IMR-90 (cell line): Measurements from ENCODE around the gene KCTD19. TPM values are rescaled to one million over a fixed set of nuclear protein-coding genes. Genes with fewer than 3 reads are reported as not detected.

ENCODE experiments used
- ATAC-seq: fragments of 200-7000 bp; cut with Tn5 transposase; 2 replicates; pipeline ENCODE4 v1.9.1; 2020; ENCODE audit warnings: low read depth, mild to moderate bottlenecking, moderate library complexity
- BruUV-seq: library from RNA; stranded (reverse); fragments of 400-500 nt; replicated peaks from 2 replicates; lab custom pipeline; 2021; lab: Mats Ljungman, UMichigan
- CTCF ChIA-PET: fragments of 300-600 bp; formaldehyde crosslinking; extraction: SDS; loops from one replicate; lab custom pipeline; 2021; ENCODE audit warnings: antibody characterized with exemption; lab: Yijun Ruan, JAX
- POLR2A ChIA-PET: fragments of 300-600 bp; sonication (Branson Sonifier 250); formaldehyde crosslinking; loops from one replicate; lab custom pipeline; 2022; ENCODE audit warnings: antibody characterized with exemption; ENCODE audit not compliant: unreplicated experiment; lab: Charles Lee
- DNase-seq: peaks from one replicate; pipeline ENCODE4 v3.0.0; 2013
- H2AFZ ChIP-seq: replicated peaks from 2 replicates; pipeline ENCODE3; 2013; ENCODE audit warnings: low read length, mild to moderate bottlenecking; ENCODE audit not compliant: poor library complexity
- H2AK5ac ChIP-seq: 2 replicates; pipeline ENCODE4 v1.6.1; 2013; ENCODE audit warnings: low read depth, low read length, inconsistent platforms
- H2AK9ac ChIP-seq: replicated peaks from 2 replicates; pipeline ENCODE3; 2013; ENCODE audit warnings: mild to moderate bottlenecking, low read depth, low read length, moderate library complexity; ENCODE audit not compliant: poor library complexity
- H2BK120ac ChIP-seq: 2 replicates; pipeline ENCODE4 v1.6.1; 2013; ENCODE audit warnings: low read depth, low read length, inconsistent platforms
- H2BK15ac ChIP-seq: 3 replicates; pipeline ENCODE4 v1.6.1; 2013; ENCODE audit warnings: low read depth, low read length, inconsistent platforms
- H2BK20ac ChIP-seq: 2 replicates; pipeline ENCODE4 v1.6.1; 2013; ENCODE audit warnings: low read depth, mild to moderate bottlenecking, inconsistent platforms, low read length, moderate library complexity
- H2BK5ac ChIP-seq: 2 replicates; pipeline ENCODE4 v1.6.1; 2013; ENCODE audit warnings: mild to moderate bottlenecking, low read depth, low read length, inconsistent platforms; ENCODE audit not compliant: poor library complexity, severe bottlenecking
- H3K14ac ChIP-seq: replicated peaks from 2 replicates; pipeline ENCODE4 v1.6.1; 2013; ENCODE audit warnings: low read depth, low read length, inconsistent platforms
- H3K18ac ChIP-seq: 2 replicates; pipeline ENCODE4 v1.6.1; 2013; ENCODE audit warnings: low read depth, low read length, control low read depth
- H3K23ac ChIP-seq: 2 replicates; pipeline ENCODE4 v1.6.1; 2013; ENCODE audit warnings: low read depth, low read length, inconsistent platforms
- H3K27ac ChIP-seq: 2 replicates; pipeline ENCODE4 v1.5.1; 2013; ENCODE audit warnings: mild to moderate bottlenecking, control low read depth, low read length; ENCODE audit not compliant: insufficient read depth
- H3K27me3 ChIP-seq: 2 replicates; pipeline ENCODE4 v1.6.1; 2013; ENCODE audit warnings: low read length; ENCODE audit not compliant: control insufficient read depth, insufficient read depth
- H3K36me3 ChIP-seq: 2 replicates; pipeline ENCODE4 v1.6.1; 2013; ENCODE audit warnings: low read length, mixed read lengths; ENCODE audit not compliant: control insufficient read depth, insufficient read depth
- H3K4ac ChIP-seq: 2 replicates; pipeline ENCODE4 v1.6.1; 2013; ENCODE audit warnings: low read depth, low read length, inconsistent platforms
- H3K4me1 ChIP-seq: 2 replicates; pipeline ENCODE4 v1.6.1; 2013; ENCODE audit warnings: low read length, mixed read lengths; ENCODE audit not compliant: control insufficient read depth, insufficient read depth
- H3K4me2 ChIP-seq: 2 replicates; pipeline ENCODE4 v1.6.1; 2013; ENCODE audit warnings: low read depth, mild to moderate bottlenecking, control low read depth, low read length, moderate library complexity
- H3K4me3 ChIP-seq: 2 replicates; pipeline ENCODE4 v1.5.1; 2013; ENCODE audit warnings: low read depth, mild to moderate bottlenecking, control low read depth, low read length, moderate library complexity; ENCODE audit not compliant: insufficient read depth
- H3K56ac ChIP-seq: 2 replicates; pipeline ENCODE4 v1.6.1; 2013; ENCODE audit warnings: low read length, inconsistent platforms; ENCODE audit not compliant: insufficient read depth; ENCODE audit errors: extremely low read depth
- H3K79me1 ChIP-seq, 2 experiments: 2 replicates each; pipeline ENCODE4 v1.6.1; 2013; ENCODE audit warnings: low read length in 2 of 2, inconsistent platforms in 1 of 2, low read depth in 1 of 2
- H3K9ac ChIP-seq: 2 replicates; pipeline ENCODE4 v1.6.1; 2013; ENCODE audit warnings: low read depth, low read length, control low read depth
- H3K9me1 ChIP-seq: 2 replicates; pipeline ENCODE4 v1.6.1; 2013; ENCODE audit warnings: low read length, inconsistent platforms; ENCODE audit not compliant: insufficient read depth
- H3K9me3 ChIP-seq: 2 replicates; pipeline ENCODE4 v1.6.1; 2013; ENCODE audit warnings: low read length; ENCODE audit not compliant: control insufficient read depth, insufficient read depth
- H4K20me1 ChIP-seq: 2 replicates; pipeline ENCODE4 v1.6.1; 2013; ENCODE audit warnings: low read length, inconsistent platforms; ENCODE audit not compliant: insufficient read depth
- H4K5ac ChIP-seq: 2 replicates; pipeline ENCODE4 v1.6.1; 2013; ENCODE audit warnings: mild to moderate bottlenecking, low read depth, low read length, control low read depth
- H4K8ac ChIP-seq, 2 experiments: 2 replicates each; pipeline ENCODE4 v1.6.1; 2013; ENCODE audit warnings: low read depth in 2 of 2, low read length in 2 of 2, control low read depth in 1 of 2, inconsistent platforms in 1 of 2
- H4K91ac ChIP-seq: 2 replicates; pipeline ENCODE4 v1.6.1; 2013; ENCODE audit warnings: low read depth, low read length, inconsistent platforms; ENCODE audit not compliant: insufficient read depth
- ELK1 ChIP-seq: fragments of 150-350 bp; IDR thresholded peaks from 2 replicates; pipeline ENCODE4 v1.6.1; 2016; ENCODE audit warnings: low read depth, mild to moderate bottlenecking, low read length, moderate library complexity, borderline replicate concordance
- RAD21 ChIP-seq: IDR thresholded peaks from 2 replicates; pipeline ENCODE4 v1.6.1; 2012; ENCODE audit warnings: low read length, improper control_type of control experiment
- SMC3 ChIP-seq: fragments of 150-350 bp; IDR thresholded peaks from 2 replicates; pipeline ENCODE4 v1.6.1; 2016; ENCODE audit warnings: low read depth, mild to moderate bottlenecking, antibody characterized with exemption, low read length, moderate library complexity
- USF2 ChIP-seq: fragments of 150-350 bp; IDR thresholded peaks from 2 replicates; pipeline ENCODE4 v1.6.1; 2017; ENCODE audit warnings: mild to moderate bottlenecking, antibody characterized with exemption, low read length, low read depth
- WGBS, 2 experiments: methylation state at CpG; one replicate each; pipeline versions ENCODE4 v1.1.5 to v1.1.7; 2013; ENCODE audit warnings: missing lambda C conversion rate in 2 of 2; ENCODE audit not compliant: insufficient read length in 1 of 2; ENCODE audit errors: extremely low coverage in 2 of 2; 5-methylcytosine and 5-hydroxymethylcytosine counted together
- dilution Hi-C: fragments of 300-500 bp; cut with HindIII; formaldehyde crosslinking; loops from one replicate; pipeline ENCODE4 v1.14.3; 2018; ENCODE audit warnings: low sequenced_read_pairs; ENCODE audit not compliant: unreplicated experiment
- in situ Hi-C: fragments of 300-500 bp; cut with MboI; formaldehyde crosslinking; loops from 3 replicates; pipeline ENCODE4 v1.14.3; 2019; ENCODE audit warnings: low sequenced_read_pairs, inconsistent platforms, mixed read lengths
- intact Hi-C: fragments of 100-400 bp; cut with micrococcal nuclease; formaldehyde crosslinking; loops from 2 replicates; pipeline ENCODE4 v1.10.0; 2022
- polyA plus RNA-seq, 3 experiments: library from polyadenylated mRNA; depleted of rRNA; stranded (reverse); fragments of >200 nt; gene quantifications; 2 replicates each; pipeline ENCODE4 v1.2.3, GENCODE V29; 2012; ENCODE audit warnings: low replicate concordance in 1 of 3
- total RNA-seq: library from RNA; depleted of rRNA; stranded (reverse); fragments of >200 nt; gene quantifications from 2 replicates; pipeline ENCODE4 v1.2.3, GENCODE V29; 2012

The KCTD19 gene
- total and polyA plus RNA-seq, 2 of the 4 experiments (the other 2 are of a cell fraction): under 0.01 to 0.07 TPM

- no peak overlapping the region for H2BK20ac ChIP-seq
- ChIA-PET CTCF (no interaction called here), POLR2A (no interaction called here)
- H3K14ac ChIP-seq: no peak overlapping the region
- dilution Hi-C loops (no loop called here), in situ Hi-C loops (no loop called here), intact Hi-C loops (no loop called here)
- DNase-seq: no peak
- H2AK5ac ChIP-seq: peak overlapping the region; percentile 4; the same call in 1 of the 2 replicates
- H2BK5ac ChIP-seq: no peak overlapping the region
- no peak for TF ChIP-seq SMC3
- TF ChIP-seq ELK1: no peak
- no peak for TF ChIP-seq USF2
- no peak for TF ChIP-seq RAD21
- H3K9me3 ChIP-seq: no peaks in the 10 kb centered on the region
- no peaks in the 10 kb centered on the region for H3K36me3 ChIP-seq
- no peak overlapping the region for H3K4me2 ChIP-seq
- no peak overlapping the region for H4K91ac ChIP-seq
- no peak overlapping the region for H3K23ac ChIP-seq
- H3K56ac ChIP-seq: no peak overlapping the region
- H3K18ac ChIP-seq: no peak overlapping the region
- no peak overlapping the region; the same call in 1 of the 2 replicates for H2BK120ac ChIP-seq
- no peaks in the 10 kb centered on the region for H3K79me1 ChIP-seq
- H3K9me1 ChIP-seq: no peaks in the 10 kb centered on the region; the same call in 1 of the 2 replicates
- peaks cover 4% of the 10 kb centered on the region for H3K4me1 ChIP-seq
- no CpG with 5 or more reads among the region's 8 CpGs for whole genome bisulfite sequencing, 2 experiments
- H4K8ac ChIP-seq: no peak overlapping the region
- H4K5ac ChIP-seq: no peak overlapping the region
- no peak overlapping the region for H3K9ac ChIP-seq
- H2AFZ ChIP-seq: no peak overlapping the region
- ATAC-seq: no peak
- no peak overlapping the region for H3K4ac ChIP-seq
- BruUV-seq: no TSS peak
- H2BK15ac ChIP-seq: no peak overlapping the region
- no peaks in the 10 kb centered on the region for H4K20me1 ChIP-seq
- no peak overlapping the region for H3K4me3 ChIP-seq
- H3K27me3 ChIP-seq: no peaks in the 10 kb centered on the region
- H2AK9ac ChIP-seq: no peak overlapping the region
- no peak overlapping the region for H3K27ac ChIP-seq
Measured at GRCh38 chr16:67302970-67303369, 23.6 kb downstream of the KCTD19 start.
